Loucy (cell line): Measurements from ENCODE around the gene MLEC.

ENCODE experiments used
- EZH2phosphoT487 ChIP-seq: fragments of 200-600 bp; IDR thresholded peaks from 2 replicates; pipeline ENCODE4 v1.6.1; 2018; ENCODE audit warnings: antibody characterized with exemption, mild to moderate bottlenecking, moderate library complexity, borderline replicate concordance
- TF ChIP-seq, protein P1 (sequence below): fragments of 200-600 bp; sonication (generic); conservative IDR thresholded peaks from 2 replicates; pipeline ENCODE4 v1.5.1; 2014; ENCODE audit warnings: mild to moderate bottlenecking, antibody characterized with exemption, low read length

- TF ChIP-seq, protein P1, sequence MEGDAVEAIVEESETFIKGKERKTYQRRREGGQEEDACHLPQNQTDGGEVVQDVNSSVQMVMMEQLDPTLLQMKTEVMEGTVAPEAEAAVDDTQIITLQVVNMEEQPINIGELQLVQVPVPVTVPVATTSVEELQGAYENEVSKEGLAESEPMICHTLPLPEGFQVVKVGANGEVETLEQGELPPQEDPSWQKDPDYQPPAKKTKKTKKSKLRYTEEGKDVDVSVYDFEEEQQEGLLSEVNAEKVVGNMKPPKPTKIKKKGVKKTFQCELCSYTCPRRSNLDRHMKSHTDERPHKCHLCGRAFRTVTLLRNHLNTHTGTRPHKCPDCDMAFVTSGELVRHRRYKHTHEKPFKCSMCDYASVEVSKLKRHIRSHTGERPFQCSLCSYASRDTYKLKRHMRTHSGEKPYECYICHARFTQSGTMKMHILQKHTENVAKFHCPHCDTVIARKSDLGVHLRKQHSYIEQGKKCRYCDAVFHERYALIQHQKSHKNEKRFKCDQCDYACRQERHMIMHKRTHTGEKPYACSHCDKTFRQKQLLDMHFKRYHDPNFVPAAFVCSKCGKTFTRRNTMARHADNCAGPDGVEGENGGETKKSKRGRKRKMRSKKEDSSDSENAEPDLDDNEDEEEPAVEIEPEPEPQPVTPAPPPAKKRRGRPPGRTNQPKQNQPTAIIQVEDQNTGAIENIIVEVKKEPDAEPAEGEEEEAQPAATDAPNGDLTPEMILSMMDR: no peak
- no peak for TF ChIP-seq EZH2phosphoT487
Measured at GRCh38 chr12:120722784-120723183, 35.8 kb downstream of the MLEC start.
